NCI-H510A (cell line): Measurements from ENCODE around the gene RANBP9.
A peak's percentile ranks its signal among the peaks of the same experiment; 100 is the strongest.

Source experiments
- DNase-seq: peaks from one replicate; lab custom pipeline; 2025; lab: John Stamatoyannopoulos, UW

RANBP9 gene

GRCh38 chr6:13648850-13649249 lies 62.8 kb downstream of the RANBP9 start:
- no peak for DNase-seq

- DNase-seq = no peak
Measured at GRCh38 chr6:13643125-13643524, 68.5 kb downstream of the RANBP9 start.

- no peak for DNase-seq
Measured at GRCh38 chr6:13641315-13641714, 70.3 kb downstream of the RANBP9 start.

- DNase-seq = no peak
Measured at GRCh38 chr6:13638626-13639025, 73.0 kb downstream of the RANBP9 start.

- no peak for DNase-seq
Measured at GRCh38 chr6:13638014-13638413, 73.6 kb downstream of the RANBP9 start.

GRCh38 chr6:13635948-13636658 lies 75.5 kb downstream of the RANBP9 start:
- DNase-seq = no peak

GRCh38 chr6:13633343-13633742 lies 78.3 kb downstream of the RANBP9 start:
- DNase-seq = no peak

- DNase-seq = no peak
Measured at GRCh38 chr6:13630499-13630898, 81.1 kb downstream of the RANBP9 start.

- DNase-seq = no peak
Measured at GRCh38 chr6:13629459-13630116, 82.0 kb downstream of the RANBP9 start.

- DNase-seq = peak; percentile 8
Measured at GRCh38 chr6:13624871-13625288, 86.8 kb downstream of the RANBP9 start.

- no peak for DNase-seq
Measured at GRCh38 chr6:13617066-13617465, 94.6 kb downstream of the RANBP9 start.

GRCh38 chr6:13615792-13616120 lies 95.9 kb downstream of the RANBP9 start:
- peak; percentile 5 for DNase-seq

- DNase-seq = peak; percentile 93
Measured at GRCh38 chr6:13614926-13615791, 96.5 kb downstream of the RANBP9 start, which contains the start of gene NOL7. Gene NOL7 (plus strand): TSS chr6:13615335. CDS start chr6:13615359, 24 bp downstream.

- peak; percentile 33 for DNase-seq
Measured at GRCh38 chr6:13614126-13614925, 97.3 kb downstream of the RANBP9 start.

- DNase-seq = no peak
Measured at GRCh38 chr6:13613029-13613594, 98.5 kb downstream of the RANBP9 start.

GRCh38 chr6:13611715-13612114 lies 99.9 kb downstream of the RANBP9 start:
- no peak for DNase-seq

- no peak for DNase-seq
Measured at GRCh38 chr6:13605634-13606033, 106.0 kb downstream of the RANBP9 start.

GRCh38 chr6:13604546-13605416 lies 106.9 kb downstream of the RANBP9 start:
- no peak for DNase-seq

- no peak for DNase-seq
Measured at GRCh38 chr6:13604135-13604534, 107.5 kb downstream of the RANBP9 start.

GRCh38 chr6:13600036-13600435 lies 111.6 kb downstream of the RANBP9 start:
- no peak for DNase-seq

- no peak for DNase-seq
Measured at GRCh38 chr6:13597073-13597472, 114.6 kb downstream of the RANBP9 start.
